HG02885 (cell line): Measurements from ENCODE around the gene NSDHL.

Source experiments
- ATAC-seq: cut with Tn5 transposase; IDR thresholded peaks from one replicate; pipeline ENCODE4 v1.9.1; 2021; ENCODE audit warnings: mild to moderate bottlenecking; ENCODE audit not compliant: unreplicated experiment, poor library complexity

NSDHL gene

GRCh38 chrX:152843852-152844251 lies 13.0 kb downstream of the NSDHL start:
- no peak for ATAC-seq

GRCh38 chrX:152844256-152844655 lies 13.4 kb downstream of the NSDHL start:
- ATAC-seq = no peak

DNA sequence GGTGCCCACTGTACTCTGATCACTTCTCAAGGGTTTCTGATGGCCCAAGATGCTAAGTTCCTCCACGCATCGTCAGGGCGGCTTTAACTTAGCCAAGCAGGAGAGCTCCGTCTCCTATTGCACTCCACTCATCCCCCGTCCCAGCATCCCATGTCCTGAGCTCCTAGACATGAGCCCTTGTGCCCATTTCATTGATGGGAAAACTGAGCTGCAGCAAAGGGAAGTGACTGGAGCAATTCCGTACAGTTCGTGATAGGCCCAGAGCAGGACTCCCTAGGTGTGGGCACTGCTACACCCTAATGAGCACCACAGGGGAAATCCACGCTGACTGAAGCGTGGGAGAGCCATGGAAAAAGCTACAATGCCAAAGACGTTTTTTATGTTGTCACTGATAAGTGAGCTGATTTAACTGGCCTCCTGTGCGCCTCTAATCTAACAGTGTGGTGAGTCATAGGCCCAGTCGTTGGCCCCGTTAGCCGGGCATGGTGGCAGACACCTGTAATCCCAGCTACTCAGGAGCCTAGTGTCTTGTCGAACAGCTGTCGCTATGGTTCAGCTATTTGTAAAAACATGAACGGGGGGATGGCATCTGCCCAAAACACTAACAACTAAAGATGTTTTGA lies 14.9 kb downstream of the NSDHL start:
- ATAC-seq = no peak

- no peak for ATAC-seq
Observed at GRCh38 chrX:152847281-152847680, 16.4 kb downstream of the NSDHL start.

DNA sequence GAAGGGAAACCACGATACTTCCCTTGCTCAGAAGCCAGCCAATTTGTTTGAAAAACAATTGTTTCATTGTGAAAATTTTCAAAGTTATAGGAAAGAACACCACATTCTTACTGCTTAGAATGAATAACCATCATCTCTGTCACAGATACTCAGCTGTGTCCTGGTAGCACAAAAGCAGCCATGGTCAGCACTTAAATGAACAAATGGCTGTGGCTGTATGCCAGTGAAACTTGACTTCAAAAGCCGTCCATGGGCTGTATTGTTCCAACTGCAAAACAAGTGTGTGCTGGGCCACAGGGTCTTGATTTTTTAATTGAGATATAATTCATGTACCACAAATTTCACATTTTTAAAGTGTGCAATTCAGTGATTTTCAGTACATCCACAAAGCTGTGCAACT lies 19.6 kb downstream of the NSDHL start:
- no peak for ATAC-seq

DNA sequence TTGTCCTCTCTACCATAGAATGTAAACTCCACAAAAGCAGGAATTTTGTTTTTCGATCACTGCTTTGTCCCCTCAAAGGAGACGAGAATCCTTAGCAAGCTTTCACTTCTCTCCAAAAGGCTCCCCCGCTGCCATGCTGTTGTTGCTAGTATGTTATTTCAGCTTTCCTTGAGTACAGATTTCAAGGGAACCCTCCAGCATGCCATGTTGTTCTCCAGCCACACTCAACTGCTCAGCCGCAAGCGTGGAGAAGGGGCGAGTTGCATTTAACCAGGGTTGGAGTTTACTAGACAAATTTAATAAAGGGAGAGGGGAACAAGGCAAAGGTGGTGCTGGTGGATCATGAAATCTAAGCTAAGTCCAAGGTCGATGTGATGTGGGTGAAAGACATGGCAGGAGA lies 23.1 kb downstream of the NSDHL start:
- ATAC-seq = no peak

GRCh38 chrX:152861116-152861515 lies 30.3 kb downstream of the NSDHL start:
- ATAC-seq = no peak

GRCh38 chrX:152861826-152862225 lies 31.0 kb downstream of the NSDHL start:
- no peak for ATAC-seq

DNA sequence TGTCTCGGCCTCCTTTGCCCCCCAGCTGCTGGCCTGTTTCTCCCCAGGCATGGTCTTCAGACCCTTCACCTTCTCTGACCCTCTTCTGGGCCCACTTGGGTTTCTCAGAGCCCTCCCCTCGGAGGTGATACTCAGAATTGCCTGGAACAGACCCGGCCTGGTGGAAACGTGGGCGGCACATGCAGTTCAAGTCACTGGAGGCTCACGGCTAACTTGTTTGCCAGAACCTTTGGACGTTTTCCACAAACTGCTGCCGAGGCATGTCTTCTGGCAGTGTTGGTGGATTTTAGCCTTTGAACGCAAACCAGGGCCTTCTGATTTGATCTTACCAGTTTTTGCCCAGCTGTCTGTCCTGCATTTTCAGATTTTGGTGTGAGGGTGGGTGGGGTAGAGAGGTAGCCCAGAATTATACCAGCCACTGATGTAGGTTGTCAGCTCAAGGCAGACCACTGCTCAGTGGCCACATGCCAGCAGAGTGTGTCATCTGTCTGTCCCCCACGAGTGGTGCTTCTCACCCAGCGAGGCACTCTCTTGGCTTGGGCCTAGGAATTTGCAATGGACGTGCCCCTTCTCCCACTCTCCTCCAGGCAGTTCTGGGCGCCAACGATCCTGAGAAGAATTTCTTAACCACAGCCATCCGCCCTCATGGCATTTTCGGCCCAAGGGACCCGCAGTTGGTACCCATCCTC lies 34.5 kb downstream of the NSDHL start:
- no peak for ATAC-seq

GRCh38 chrX:152866386-152866785 lies 35.5 kb downstream of the NSDHL start:
- no peak for ATAC-seq

- ATAC-seq = no peak
Observed at GRCh38 chrX:152869972-152870371, 39.1 kb downstream of the NSDHL start.

DNA sequence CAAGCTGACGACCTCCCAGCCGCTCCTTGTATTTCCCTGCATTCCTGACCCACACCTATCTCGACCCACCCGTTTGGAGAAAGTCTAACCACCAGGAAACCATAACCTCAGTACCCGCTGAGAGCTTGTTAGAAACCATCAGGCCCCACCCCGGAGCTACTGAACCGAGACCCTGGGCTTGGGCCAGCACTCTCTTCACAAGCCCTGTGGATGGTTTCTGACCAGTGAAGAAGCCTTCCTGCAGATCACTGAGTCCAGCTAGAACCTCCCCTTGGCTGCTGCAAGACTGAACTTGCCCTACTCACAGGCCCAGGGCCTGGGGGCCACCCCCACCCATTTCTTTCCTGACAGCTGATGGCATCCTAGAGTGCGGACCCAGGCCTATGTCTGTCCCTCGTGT lies 40.4 kb downstream of the NSDHL start:
- no peak for ATAC-seq

GRCh38 chrX:152872522-152872921 lies 41.7 kb downstream of the NSDHL start:
- ATAC-seq = no peak

- ATAC-seq = no peak
Observed at GRCh38 chrX:152873361-152873760, 42.5 kb downstream of the NSDHL start.

DNA sequence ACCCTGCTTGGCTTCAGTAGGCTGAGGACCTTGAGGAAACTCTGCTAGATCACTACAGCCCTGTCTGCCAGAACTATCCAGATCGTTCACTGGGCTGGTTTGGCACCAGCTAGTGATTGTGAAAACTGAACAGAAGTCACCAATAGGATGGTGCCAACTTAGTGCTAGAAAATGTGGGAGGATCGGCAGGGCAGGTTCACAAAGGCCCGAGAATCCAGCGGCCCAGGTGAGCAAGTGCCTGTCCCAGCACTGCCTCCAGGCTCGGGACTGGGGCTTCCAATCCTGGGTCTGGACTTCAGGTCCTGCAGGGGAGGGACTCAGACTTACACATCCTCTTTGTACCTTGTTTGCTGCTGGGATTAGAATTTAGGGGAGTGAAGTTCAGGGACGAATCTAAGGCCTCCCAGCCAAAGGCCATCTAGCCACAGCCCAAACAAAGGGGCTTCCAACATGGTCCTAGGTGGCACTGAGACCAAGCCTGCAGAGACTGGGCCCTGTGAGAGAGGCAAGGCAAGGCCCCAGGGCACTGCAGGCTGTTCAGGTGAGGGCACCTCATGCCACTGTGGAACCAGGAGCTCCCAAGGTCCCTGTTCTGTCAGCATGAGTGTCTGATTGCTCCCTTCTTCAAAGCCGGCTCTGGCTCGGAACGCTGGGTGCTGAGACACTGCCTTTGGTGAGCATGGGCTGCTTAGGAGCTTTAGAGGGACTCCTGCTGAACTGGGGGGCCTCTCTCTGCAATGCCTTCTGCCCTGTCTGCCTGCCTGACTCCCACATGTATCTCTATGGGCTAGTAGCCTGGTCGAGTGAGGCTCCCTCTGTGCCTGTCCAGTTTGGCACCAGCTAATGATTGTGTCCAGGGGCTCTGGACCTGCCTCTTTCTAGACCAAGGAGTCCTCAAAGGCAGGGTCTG lies 46.3 kb downstream of the NSDHL start:
- ATAC-seq = no peak

GRCh38 chrX:152878976-152879755 lies 48.3 kb downstream of the NSDHL start:
- no peak for ATAC-seq

DNA sequence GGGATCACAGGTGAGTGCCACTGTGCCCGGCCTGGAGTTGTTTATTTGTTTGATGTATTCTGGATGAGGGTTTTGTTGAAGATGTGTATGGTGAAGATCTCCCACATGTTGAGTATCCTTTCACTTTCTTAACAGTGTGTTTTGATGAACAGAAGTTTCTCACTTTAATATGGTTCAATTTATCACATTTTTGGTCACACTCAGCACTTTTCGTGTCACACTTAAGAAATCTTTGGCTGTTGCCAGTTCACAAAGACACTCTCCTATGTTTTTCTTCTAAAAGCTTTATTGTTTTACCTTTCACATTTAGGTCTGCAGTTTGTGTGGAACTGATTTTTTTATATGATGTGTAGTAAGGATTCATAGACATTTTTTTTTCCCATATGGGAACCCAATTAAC lies 50.4 kb downstream of the NSDHL start:
- no peak for ATAC-seq

GRCh38 chrX:152884171-152884570 lies 53.3 kb downstream of the NSDHL start:
- no peak for ATAC-seq

DNA sequence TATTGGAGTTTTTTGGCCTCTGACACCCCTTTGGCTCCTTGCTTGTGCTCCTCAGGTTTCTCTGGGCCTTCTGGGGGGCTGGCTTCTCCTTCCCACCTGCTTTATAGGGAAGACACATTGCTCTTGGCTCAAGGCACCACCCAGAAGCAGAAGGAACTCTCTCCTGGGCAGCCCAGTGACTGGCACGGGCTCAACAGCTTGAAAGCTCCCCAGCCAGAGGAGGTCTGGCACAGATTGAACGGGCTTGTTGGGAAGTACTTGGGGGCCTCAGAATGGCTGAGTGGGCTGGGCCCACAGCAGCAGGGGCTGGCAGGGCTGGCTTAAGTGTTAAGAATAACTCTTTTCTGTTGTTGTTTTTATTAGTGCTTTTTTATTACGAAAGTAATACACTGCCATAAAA lies 55.9 kb downstream of the NSDHL start:
- no peak for ATAC-seq

DNA sequence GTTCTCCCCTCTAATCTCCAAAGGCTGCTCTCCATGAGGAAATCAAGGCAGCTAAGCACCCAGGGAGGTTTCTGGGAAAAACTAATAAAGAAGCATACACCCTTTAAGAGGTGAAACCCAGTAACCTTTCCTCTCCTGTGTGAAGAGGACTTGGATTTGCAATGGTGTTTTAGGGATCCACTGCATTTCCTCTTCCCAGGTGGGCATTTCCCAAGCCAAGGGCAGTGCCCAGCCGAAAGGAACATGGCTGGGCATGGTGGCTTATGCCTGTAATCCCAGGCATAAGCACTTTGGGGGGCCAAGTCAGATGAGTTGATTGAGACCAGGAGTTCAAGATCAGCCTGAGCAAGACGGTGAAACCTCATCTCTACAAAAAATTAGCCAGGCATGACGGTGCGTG lies 61.6 kb downstream of the NSDHL start:
- ATAC-seq = no peak
